ENCODE data around the gene MYH11.

MYH11 gene

GRCh38 chr16:15864939-15865338 is 8.1 kb upstream of the MYH11 start:
- no peak for TF ChIP-seq CTCF (IDR thresholded peaks at IDR 0.05; ENCODE audit: low read depth, low read length, missing control alignments)
- H3K27me3 ChIP-seq (replicated peaks), result no peaks in the 10 kb centered on the region
- peaks cover 7% of the 10 kb centered on the region for H3K36me3 ChIP-seq (replicated peaks)
- H3K4me3 ChIP-seq (ENCODE audit: low read depth, low read length), result no peak overlapping the region
- in situ Hi-C loops (cut with HindIII; ENCODE audit: low pct_ligation_motif_present, low sequenced_read_pairs), result no loop called here
- H3K27ac ChIP-seq, result no peak overlapping the region
- no peak for DNase-seq

GRCh38 chr16:15861996-15862395 is 5.2 kb upstream of the MYH11 start:
- in situ Hi-C loops (cut with HindIII; ENCODE audit: low pct_ligation_motif_present, low sequenced_read_pairs), result no loop called here
- Histone ChIP-seq H3K27ac (no peak overlapping the region), H3K36me3 (replicated peaks) (peaks cover 3% of the 10 kb centered on the region), H3K4me3 (ENCODE audit: low read depth, low read length) (no peak overlapping the region), H3K27me3 (replicated peaks) (peaks cover 9% of the 10 kb centered on the region)
- no peak for DNase-seq
- no peak for TF ChIP-seq CTCF (IDR thresholded peaks at IDR 0.05; ENCODE audit: low read depth, low read length, missing control alignments)

DNA sequence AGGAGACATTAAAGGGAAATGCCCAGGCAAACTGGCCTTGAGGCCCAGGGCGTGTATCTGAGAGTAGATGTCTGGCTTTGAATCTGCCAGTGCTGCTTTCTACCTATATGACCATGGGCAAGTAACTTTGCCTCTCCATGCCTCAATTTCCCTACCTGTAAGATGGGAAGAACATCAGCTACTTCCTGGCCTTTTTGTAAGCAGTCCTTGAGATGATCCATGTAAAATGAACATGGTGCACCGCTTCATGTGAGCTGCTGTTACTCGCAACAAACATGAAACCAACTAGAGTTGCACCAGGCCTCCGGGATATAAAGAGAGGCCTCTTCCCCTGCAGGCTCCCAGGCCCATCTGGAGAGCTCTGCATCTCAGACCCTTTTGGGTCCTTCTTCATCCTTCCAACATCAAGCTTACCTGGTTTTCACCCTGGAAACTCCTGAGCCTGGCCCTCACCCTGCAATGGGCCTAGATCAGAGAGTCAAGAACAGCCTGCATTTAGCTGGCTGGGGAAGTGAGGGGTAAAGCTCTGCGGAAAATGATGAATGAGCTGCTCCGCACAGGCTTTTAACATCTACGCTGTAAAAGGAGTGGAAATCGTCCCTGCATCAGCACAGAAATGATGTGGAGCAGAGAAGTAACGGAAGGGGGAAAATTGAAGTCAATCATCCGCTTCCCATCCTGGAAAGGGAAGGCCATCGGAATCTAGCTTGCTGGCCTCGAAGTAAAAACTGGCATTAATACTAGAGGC is 2.3 kb upstream of the MYH11 start:
- in situ Hi-C loops (cut with HindIII; ENCODE audit: low pct_ligation_motif_present, low sequenced_read_pairs), result no loop called here
- TF ChIP-seq CTCF (IDR thresholded peaks at IDR 0.05; ENCODE audit: low read depth, low read length, missing control alignments), result no peak
- Histone ChIP-seq H3K36me3 (replicated peaks) (no peaks in the 10 kb centered on the region), H3K27me3 (replicated peaks) (peaks cover 33% of the 10 kb centered on the region), H3K4me3 (ENCODE audit: low read depth, low read length) (no peak overlapping the region), H3K27ac (no peak overlapping the region)
- DNase-seq, result no peak

DNA sequence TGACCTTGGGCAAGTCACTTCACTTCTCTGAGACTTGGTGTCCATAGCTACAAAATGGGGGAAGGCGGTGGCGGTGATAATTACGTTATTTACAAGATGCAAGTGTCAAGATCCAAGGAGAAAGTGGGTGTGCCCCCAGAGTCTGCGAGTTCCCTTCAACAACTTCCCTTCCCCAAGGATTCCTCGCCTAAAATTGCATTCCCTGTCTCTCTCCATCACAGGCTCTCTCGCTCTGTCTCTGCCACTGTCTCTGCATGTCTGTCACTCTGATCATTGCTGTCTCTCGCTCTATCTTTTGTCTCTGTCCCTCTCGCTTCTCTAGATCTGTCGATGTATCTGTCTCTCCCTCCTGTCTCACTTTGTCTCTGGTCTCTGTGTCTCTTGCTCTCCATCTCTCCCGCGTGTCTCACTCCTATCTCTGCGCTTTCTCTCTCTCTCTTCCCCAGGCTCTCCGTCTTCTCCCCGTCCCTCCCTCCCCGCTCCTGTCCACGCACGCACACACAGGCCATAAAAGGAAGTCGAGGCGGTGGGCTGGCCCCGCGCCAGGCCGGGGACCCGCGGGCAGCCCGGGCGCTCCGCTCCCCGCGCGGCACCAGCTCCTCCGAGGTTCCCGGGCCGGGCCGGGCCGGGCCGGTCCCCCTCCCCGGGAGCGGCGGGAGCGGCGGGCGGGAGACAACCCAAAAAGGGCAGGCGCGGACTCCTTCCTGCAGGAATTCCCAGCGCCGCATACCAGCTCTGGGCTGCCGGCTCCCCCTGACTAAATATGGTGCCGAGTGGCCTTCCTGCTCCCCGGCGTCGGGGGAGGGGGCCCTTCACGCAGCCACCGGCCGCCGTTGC is 1.1 kb upstream of the MYH11 start:
- peak overlapping the region; percentile 30 for H3K4me3 ChIP-seq (ENCODE audit: low read depth, low read length)

DNA sequence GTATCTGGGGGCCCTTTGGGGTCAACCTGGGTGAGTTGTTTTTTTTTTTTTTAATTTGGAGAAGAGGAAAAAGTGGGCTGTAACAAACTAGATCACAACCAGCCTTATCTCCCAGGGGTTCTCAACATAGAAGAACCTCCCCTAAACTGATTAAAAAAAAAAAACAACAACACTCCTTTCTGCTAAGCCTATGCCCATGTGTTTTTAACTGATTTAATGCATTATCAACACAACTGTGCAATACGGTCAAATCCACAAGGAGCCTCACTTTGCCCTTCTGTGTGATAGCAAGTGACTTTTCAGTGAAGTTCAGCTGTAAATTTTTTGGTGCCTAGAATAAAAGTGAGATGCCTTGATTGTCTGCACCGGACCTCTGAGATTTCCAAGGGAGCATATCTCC is 646 bp downstream of the MYH11 start:
- DNase-seq, result no peak
- Histone ChIP-seq H3K4me3 (ENCODE audit: low read depth, low read length) (no peak overlapping the region), H3K36me3 (replicated peaks) (no peaks in the 10 kb centered on the region), H3K27ac (no peak overlapping the region), H3K27me3 (replicated peaks) (peaks cover 37% of the 10 kb centered on the region)
- in situ Hi-C loops (cut with HindIII; ENCODE audit: low pct_ligation_motif_present, low sequenced_read_pairs), result no loop called here
- TF ChIP-seq CTCF (IDR thresholded peaks at IDR 0.05; ENCODE audit: low read depth, low read length, missing control alignments), result no peak

More for the DNA sequence above, 1.1 kb upstream of the MYH11 start:
- peaks cover 37% of the 10 kb centered on the region for H3K27me3 ChIP-seq (replicated peaks)
- TF ChIP-seq CTCF (IDR thresholded peaks at IDR 0.05; ENCODE audit: low read depth, low read length, missing control alignments), result no peak
- no peak overlapping the region for H3K27ac ChIP-seq
- peak; percentile 22 for DNase-seq
- H3K36me3 ChIP-seq (replicated peaks), result no peaks in the 10 kb centered on the region
- in situ Hi-C loops (cut with HindIII; ENCODE audit: low pct_ligation_motif_present, low sequenced_read_pairs), result no loop called here
